HTERT RPE-1 (cell line): ENCODE measurements around the gene ADAMTS15.

Source experiments
- in situ Hi-C: fragments of 300-500 bp; cut with MboI; formaldehyde crosslinking; loops from 4 replicates; pipeline ENCODE4 v1.14.3; 2020; ENCODE audit warnings: low sequenced_read_pairs

ADAMTS15 gene

DNA sequence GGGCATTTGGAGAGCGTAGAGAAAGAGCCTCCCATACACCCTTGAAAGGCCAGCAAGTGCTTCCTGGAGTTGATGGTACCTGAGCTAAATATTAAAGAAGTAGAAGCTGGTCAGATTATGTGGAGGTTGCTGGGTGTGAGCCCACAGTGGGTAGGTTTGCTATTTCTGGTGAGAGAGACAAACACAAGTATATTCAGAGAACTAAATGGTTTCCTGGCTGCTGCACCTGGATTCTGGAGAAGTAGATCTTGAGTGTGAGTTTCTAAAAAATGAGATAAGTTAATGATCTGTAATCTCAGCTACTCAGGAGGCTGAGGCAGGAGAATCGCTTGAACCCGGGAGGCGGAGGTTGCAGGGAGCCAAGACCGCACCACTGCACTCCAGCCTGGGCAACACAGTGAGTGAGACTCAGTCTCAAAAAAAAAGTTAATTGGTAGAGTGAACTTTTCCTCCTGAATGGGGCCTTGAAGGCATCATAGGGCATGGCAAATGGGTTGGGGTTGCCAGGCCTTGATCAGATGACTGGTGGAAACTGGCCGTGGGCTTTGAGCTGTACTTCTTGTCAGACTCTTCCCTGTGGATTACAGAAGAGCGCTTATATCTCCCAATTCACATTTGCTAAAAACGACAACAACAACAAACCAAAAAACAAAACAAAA lies 75.8 kb downstream of the ADAMTS15 start:
- in situ Hi-C loops = no loop called here

DNA sequence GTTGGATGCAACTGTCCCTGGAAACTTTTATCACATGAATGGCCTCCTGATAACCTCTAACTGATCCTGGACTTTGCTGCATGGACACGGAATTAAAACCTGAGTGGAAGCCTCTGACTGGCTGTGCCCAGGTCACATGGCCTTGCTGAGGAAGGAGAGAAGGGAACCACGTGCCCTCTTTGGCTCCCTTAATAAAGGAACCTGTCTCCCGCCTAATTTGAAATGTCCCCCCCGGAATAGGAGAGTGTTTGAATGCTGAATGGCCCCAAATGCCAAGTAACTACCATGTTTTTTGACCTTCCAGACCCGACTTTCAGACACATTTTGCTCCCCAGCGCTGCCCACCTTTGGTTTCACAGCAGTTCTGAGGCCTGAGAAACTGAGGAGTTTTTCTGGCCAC lies 76.9 kb downstream of the ADAMTS15 start:
- in situ Hi-C loops = no loop called here
